ENCODE results near the gene CHDH.

The CHDH gene

DNA sequence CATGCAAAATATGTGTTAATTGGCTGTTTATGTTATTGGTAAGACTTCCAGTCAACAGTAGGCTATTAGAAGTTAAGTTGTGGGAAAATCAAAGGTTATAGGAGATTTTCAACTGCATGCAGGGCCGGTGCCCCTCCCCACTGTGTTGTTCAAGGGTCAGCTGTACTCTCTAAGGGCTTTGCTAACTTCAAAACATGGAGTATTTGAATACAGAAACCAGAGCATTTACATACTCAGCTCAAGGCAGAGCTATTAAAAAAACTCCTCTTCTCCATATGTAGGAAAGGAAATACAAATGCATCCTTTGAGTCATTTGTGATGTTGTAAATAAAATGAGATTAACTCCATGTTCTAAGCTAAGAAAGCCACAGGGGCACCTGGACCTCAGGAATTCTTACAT lies 16.9 kb upstream of the CHDH start:
- DNase-seq (ENCODE audit: insufficient read length, low spot score) (no peak), FAIRE-seq (no peak)
- TF ChIP-seq, protein P1, sequence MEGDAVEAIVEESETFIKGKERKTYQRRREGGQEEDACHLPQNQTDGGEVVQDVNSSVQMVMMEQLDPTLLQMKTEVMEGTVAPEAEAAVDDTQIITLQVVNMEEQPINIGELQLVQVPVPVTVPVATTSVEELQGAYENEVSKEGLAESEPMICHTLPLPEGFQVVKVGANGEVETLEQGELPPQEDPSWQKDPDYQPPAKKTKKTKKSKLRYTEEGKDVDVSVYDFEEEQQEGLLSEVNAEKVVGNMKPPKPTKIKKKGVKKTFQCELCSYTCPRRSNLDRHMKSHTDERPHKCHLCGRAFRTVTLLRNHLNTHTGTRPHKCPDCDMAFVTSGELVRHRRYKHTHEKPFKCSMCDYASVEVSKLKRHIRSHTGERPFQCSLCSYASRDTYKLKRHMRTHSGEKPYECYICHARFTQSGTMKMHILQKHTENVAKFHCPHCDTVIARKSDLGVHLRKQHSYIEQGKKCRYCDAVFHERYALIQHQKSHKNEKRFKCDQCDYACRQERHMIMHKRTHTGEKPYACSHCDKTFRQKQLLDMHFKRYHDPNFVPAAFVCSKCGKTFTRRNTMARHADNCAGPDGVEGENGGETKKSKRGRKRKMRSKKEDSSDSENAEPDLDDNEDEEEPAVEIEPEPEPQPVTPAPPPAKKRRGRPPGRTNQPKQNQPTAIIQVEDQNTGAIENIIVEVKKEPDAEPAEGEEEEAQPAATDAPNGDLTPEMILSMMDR (IDR thresholded peaks at IDR 0.05; ENCODE audit: insufficient read depth, missing control alignments) = no peak

DNA sequence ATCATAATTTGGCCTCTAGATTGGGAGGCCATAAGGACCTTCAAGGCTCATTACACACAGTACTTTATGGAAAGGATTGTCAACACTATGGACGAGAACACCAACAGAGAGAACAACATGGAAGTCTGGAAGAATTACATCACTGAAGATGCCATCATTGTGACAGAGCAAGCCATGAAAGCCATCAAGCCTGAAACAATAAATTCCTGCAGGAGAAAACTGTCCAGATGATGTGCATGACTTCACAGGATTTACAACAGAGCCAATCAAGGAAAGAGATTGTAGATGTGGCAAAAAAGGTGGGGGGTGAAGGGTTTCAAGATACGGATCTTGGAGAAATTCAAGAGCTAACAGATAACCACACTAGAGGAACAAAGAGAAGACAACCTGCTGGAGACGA lies 16.0 kb upstream of the CHDH start:
- no peak for FAIRE-seq
- no peak for DNase-seq (ENCODE audit: insufficient read length, low spot score)
- TF ChIP-seq, protein P1 (IDR thresholded peaks at IDR 0.05; ENCODE audit: insufficient read depth, missing control alignments) = no peak

DNA sequence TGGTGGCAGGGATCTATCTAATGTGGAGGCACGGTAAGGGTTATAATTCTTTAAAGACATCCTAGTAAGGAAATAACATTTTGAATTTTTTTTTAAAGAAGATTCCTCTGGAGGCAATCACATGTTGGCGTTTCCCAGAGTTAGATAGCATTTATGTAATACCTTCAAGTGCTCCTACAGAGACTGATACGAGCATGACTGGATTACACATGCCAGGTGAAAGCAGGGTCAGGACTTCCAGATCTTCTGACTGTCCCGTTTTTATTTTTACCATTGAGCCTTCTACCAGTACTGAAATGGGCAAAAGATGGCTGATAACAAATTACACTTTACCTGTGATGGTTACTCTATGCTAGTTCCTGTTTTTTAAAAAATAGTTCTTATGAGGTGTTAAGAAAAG lies 14.0 kb upstream of the CHDH start:
- FAIRE-seq = no peak
- TF ChIP-seq, protein P1 (IDR thresholded peaks at IDR 0.05; ENCODE audit: insufficient read depth, missing control alignments) = no peak
- no peak for DNase-seq (ENCODE audit: insufficient read length, low spot score)

DNA sequence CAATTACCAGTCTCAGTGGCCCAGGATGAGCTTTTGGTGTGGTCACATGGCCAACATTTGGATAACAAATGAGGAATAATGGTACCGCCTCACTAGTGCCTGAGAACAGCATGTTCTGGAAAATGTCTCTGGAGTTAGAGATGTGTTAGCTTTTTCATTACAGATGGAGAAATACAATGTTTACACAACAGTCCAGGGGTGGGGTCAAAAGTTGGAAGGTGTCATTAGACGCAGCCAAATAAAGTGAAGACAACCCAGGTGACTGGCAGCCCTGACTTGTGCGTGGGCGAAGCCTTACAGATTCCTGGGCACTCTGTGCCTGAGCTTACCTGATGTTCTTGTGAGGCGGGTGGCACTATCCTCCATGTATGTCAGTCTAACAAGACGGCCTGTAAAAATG lies 13.0 kb upstream of the CHDH start:
- DNase-seq (ENCODE audit: insufficient read length, low spot score) (no peak), FAIRE-seq (no peak)
- TF ChIP-seq, protein P1 (IDR thresholded peaks at IDR 0.05; ENCODE audit: insufficient read depth, missing control alignments) = no peak

DNA sequence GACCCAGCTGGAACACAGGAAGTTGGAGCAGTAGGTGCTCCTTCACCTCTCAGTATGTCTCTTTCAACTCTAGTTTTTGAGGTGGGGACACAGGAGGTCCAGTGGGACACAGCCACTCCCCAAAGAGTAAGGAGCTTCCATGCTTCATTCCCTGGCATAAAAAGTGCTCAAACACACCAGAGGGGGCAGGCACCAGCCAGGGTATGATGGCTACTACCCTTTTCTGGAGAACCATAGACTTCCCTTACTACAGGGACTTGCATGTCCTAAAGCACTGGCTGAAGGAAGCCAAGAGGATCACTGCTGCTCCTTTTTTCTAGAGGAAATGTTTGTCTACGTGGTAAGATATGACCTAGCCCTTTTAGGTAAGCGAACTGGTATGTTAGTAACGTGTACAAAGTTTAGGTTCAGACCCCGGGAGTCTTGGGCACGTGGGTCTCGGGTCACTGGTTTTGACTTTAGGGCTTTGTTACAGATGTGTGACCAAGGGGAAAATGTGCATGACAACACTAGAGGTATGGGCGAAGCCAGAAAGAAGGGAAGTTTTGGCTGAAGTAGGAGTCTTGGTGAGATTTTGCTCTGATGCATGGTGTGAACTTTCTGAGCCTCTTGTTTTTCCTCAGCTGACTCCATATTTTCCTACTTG lies 12.0 kb upstream of the CHDH start:
- TF ChIP-seq, protein P1 (IDR thresholded peaks at IDR 0.05; ENCODE audit: insufficient read depth, missing control alignments) = no peak
- DNase-seq (ENCODE audit: insufficient read length, low spot score) (no peak), FAIRE-seq (no peak)

DNA sequence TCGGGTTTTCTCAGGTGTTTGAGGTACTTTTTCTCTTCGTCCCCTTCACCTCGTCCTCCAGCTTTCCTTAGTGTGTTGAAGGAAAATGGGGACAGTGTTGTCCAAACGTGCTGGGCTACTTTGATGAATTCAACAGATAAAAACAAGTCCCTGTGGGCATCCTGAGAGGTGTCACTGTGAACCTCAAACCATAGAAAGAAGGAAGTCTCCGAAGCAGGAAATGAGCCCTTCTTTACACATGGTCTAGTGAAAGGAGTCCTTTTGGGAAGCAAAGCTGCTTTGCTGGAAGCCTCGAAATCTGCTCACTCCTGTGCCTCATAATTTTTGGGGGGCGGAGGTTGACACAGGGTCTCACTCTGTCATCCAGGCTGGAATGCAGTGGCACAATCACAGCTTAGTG lies 10.7 kb upstream of the CHDH start:
- no peak for DNase-seq (ENCODE audit: insufficient read length, low spot score)
- FAIRE-seq = no peak
- TF ChIP-seq, protein P1 (IDR thresholded peaks at IDR 0.05; ENCODE audit: insufficient read depth, missing control alignments) = no peak

DNA sequence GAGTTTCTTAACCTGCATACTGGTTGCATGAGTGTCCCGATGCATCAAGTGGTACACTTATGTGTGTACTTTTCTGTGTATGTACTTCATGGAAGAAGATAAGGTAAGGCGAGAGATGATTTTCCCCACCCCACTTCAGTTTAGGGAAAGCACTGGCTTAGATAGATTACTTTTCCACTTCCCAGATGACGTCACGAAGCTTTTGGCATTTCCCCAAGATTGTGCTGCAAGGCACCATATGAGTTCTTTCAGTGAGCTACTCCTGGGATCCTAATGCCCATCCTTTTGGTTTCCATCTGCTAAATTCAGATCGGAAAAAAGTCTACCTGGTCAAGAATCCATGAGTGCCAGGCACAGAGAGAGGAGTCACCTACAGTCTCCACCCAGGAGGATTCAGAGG lies 4.7 kb upstream of the CHDH start:
- no peak for FAIRE-seq
- no peak for DNase-seq (ENCODE audit: insufficient read length, low spot score)

More for the DNA sequence above, 4.7 kb upstream of the CHDH start:
- TF ChIP-seq, protein P1 (IDR thresholded peaks at IDR 0.05; ENCODE audit: insufficient read depth, missing control alignments) = no peak

Data from D721Med (cell line).